HepG2 (cell line): Measurements from ENCODE around the gene PROC. TPM values are rescaled to one million over a fixed set of nuclear protein-coding genes. Genes with fewer than 3 reads are reported as not detected.

Source experiments
- FOXK1 ChIP-seq: sonication (generic); formaldehyde crosslinking; IDR thresholded peaks from 2 replicates; pipeline ENCODE4 v1.4.0; 2020; ENCODE audit warnings: low read depth, missing genetic modification reagents, borderline replicate concordance
- HMG20B ChIP-seq: conservative IDR thresholded peaks from 2 replicates; pipeline ENCODE4 v1.6.1; 2016; ENCODE audit warnings: missing genetic modification reagents, missing compliant biosample characterization
- HOXA9 ChIP-seq: sonication (generic); formaldehyde crosslinking; IDR thresholded peaks from 2 replicates; pipeline ENCODE4 v1.8.1; 2022; ENCODE audit warnings: missing genetic modification reagents, mild to moderate bottlenecking, moderate library complexity, borderline replicate concordance
- ZBTB42 ChIP-seq: sonication (generic); formaldehyde crosslinking; IDR thresholded peaks from 2 replicates; pipeline ENCODE4 v1.5.0; 2020; ENCODE audit warnings: mild to moderate bottlenecking, missing genetic modification reagents
- ZBTB7B ChIP-seq: sonication (generic); formaldehyde crosslinking; IDR thresholded peaks from 2 replicates; pipeline ENCODE4 v1.4.0; 2020; ENCODE audit warnings: missing genetic modification reagents
- ZNF383 ChIP-seq: sonication (generic); formaldehyde crosslinking; IDR thresholded peaks from 2 replicates; pipeline ENCODE4 v1.4.0; 2020; ENCODE audit warnings: missing genetic modification reagents, mild to moderate bottlenecking, borderline replicate concordance
- ZNF552 ChIP-seq: sonication (generic); formaldehyde crosslinking; IDR thresholded peaks from 2 replicates; pipeline ENCODE4 v1.9.0; 2022; ENCODE audit warnings: missing genetic modification reagents, mild to moderate bottlenecking, borderline replicate concordance
- ZNF772 ChIP-seq: sonication (generic); formaldehyde crosslinking; IDR thresholded peaks from 2 replicates; pipeline ENCODE4 v1.5.0; 2020; ENCODE audit warnings: mild to moderate bottlenecking, missing genetic modification reagents
- ZNF780A ChIP-seq: sonication (generic); formaldehyde crosslinking; IDR thresholded peaks from 2 replicates; pipeline ENCODE4 v1.8.0; 2022; ENCODE audit warnings: mild to moderate bottlenecking, missing genetic modification reagents, moderate library complexity
- ZNF891 ChIP-seq: sonication (generic); formaldehyde crosslinking; IDR thresholded peaks from 2 replicates; pipeline ENCODE4 v1.5.0; 2020; ENCODE audit warnings: mild to moderate bottlenecking, missing genetic modification reagents
- polyA plus RNA-seq, 8 experiments: library from polyadenylated mRNA; depleted of rRNA in 3 of 8; stranded (reverse) in 7 of 8; unstranded in 1 of 8; fragments of >200 nt; fragmentation: Illumina TruSeq in 4 of 8; extraction: Trizol in 4 of 8; gene quantifications; 2 replicates each; pipeline versions ENCODE4 v1.2.1 to v1.2.3, GENCODE V29; 2011 to 2016; ENCODE audit warnings: low read depth in 4 of 8, missing spikeins in 1 of 8, mixed read lengths in 1 of 8; ENCODE audit not compliant: insufficient read depth in 1 of 8
- total RNA-seq, 5 experiments: library from RNA; depleted of rRNA; stranded (reverse); fragments of >200 nt; fragmentation: Illumina TruSeq; extraction: Trizol; gene quantifications; 2 replicates each; pipeline ENCODE4 v1.2.3, GENCODE V29; 2016; ENCODE audit warnings: low read depth in 1 of 5
- TF ChIP-seq, protein P1 (sequence below): IDR thresholded peaks from 2 replicates; pipeline ENCODE4 v1.6.1; 2016; ENCODE audit warnings: missing compliant biosample characterization, missing genetic modification reagents, borderline replicate concordance
- TF ChIP-seq, protein P2 (sequence below): sonication (generic); formaldehyde crosslinking; IDR thresholded peaks from 2 replicates; pipeline ENCODE4 v1.8.0; 2022; ENCODE audit warnings: mild to moderate bottlenecking, missing genetic modification reagents
- TF ChIP-seq, protein P3 (sequence below), 2 experiments: sonication (generic) in 1 of 2; formaldehyde crosslinking in 1 of 2; IDR thresholded peaks; 2 replicates each; pipeline versions ENCODE4 v1.5.1 to v1.6.1; 2011 to 2020; ENCODE audit warnings: borderline replicate concordance in 1 of 2, low read depth in 1 of 2, low read length in 1 of 2, mild to moderate bottlenecking in 1 of 2, missing genetic modification reagents in 1 of 2, moderate library complexity in 1 of 2
- TF ChIP-seq, protein P4 (sequence below): IDR thresholded peaks from 2 replicates; pipeline ENCODE4 v1.6.1; 2016; ENCODE audit warnings: missing biosample characterization, missing genetic modification reagents, low read depth
- TF ChIP-seq, protein P5 (sequence below): sonication (generic); formaldehyde crosslinking; IDR thresholded peaks from 2 replicates; pipeline ENCODE4 v1.8.1; 2023; ENCODE audit warnings: mild to moderate bottlenecking, inconsistent platforms, moderate library complexity, missing genetic modification reagents, borderline replicate concordance
- TF ChIP-seq, protein P6 (sequence below): sonication (generic); formaldehyde crosslinking; IDR thresholded peaks from 2 replicates; pipeline ENCODE4 v1.8.1; 2022; ENCODE audit warnings: mild to moderate bottlenecking, missing genetic modification reagents

The PROC gene
- total and polyA plus RNA-seq, 2 of the 13 experiments (the other 11 are each of a cell fraction or from before 2014, with no cell fraction given), result 134 to 185 TPM

DNA sequence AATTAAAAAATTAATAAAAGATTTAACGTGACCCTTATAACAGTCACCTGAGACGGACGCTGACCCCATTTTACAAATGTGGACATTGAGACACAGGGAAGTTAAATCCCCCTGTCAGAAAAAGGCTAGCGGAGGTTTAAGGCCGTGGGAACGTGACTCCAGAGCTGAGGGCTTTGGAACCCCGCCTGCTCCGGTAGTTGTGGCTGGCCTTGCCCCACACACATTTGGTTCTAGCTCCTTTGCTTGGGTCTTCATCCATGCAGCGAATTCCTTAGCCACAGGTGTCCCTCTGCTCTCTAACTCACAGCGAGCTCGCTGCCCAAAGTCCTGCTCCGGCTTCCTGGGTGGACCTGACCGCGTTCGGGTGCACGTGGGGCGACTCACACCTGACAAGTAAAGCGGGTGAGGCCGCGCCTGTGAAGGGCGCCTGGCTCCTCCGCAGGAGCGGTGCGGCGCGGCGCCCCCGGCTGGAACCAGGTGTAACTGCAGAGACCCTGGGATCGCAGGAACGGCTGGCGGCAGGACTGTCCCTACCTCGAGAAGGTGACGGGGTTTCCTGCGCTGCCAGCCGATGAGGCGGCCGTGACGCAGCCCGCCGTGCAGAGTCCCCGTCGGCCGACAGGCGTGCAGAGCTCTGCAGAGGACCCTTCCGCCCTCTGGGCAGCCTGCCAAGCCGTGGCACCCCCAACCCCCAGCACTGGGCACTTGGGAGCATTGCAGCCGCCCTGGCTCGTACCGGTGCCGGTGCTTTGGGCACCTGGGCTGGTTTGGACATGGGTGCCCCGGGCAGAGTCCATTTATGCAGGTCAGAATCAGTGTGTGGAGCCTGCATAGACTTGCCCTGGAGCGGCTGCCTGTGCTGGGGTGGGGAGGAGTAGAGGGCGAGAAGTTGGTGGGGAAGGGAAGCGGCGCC lies 2.4 kb upstream of the PROC start (continued):
- TF ChIP-seq ZNF383 (no peak), FOXK1 (CRISPR knock-in tag) (no peak), HOXA9 (CRISPR knock-in tag) (0 out of 2 replicates have a peak, but pooled peaks have one; percentile 47), ZBTB42 (CRISPR knock-in tag) (no peak), ZNF552 (no peak), ZNF780A (CRISPR knock-in tag) (no peak), HMG20B (CRISPR knock-in tag) (no peak), ZNF772 (CRISPR knock-in tag) (peak; percentile 64; the same call in 1 of the 2 replicates), ZNF891 (CRISPR knock-in tag) (no peak; the same call in 1 of the 2 replicates), ZBTB7B (CRISPR knock-in tag) (no peak)
- TF ChIP-seq, protein P1, sequence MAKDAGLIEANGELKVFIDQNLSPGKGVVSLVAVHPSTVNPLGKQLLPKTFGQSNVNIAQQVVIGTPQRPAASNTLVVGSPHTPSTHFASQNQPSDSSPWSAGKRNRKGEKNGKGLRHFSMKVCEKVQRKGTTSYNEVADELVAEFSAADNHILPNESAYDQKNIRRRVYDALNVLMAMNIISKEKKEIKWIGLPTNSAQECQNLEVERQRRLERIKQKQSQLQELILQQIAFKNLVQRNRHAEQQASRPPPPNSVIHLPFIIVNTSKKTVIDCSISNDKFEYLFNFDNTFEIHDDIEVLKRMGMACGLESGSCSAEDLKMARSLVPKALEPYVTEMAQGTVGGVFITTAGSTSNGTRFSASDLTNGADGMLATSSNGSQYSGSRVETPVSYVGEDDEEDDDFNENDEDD (CRISPR knock-in tag), result no peak
- TF ChIP-seq, protein P2, sequence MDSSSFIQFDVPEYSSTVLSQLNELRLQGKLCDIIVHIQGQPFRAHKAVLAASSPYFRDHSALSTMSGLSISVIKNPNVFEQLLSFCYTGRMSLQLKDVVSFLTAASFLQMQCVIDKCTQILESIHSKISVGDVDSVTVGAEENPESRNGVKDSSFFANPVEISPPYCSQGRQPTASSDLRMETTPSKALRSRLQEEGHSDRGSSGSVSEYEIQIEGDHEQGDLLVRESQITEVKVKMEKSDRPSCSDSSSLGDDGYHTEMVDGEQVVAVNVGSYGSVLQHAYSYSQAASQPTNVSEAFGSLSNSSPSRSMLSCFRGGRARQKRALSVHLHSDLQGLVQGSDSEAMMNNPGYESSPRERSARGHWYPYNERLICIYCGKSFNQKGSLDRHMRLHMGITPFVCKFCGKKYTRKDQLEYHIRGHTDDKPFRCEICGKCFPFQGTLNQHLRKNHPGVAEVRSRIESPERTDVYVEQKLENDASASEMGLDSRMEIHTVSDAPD (CRISPR knock-in tag), result no peak
- TF ChIP-seq, protein P3, sequence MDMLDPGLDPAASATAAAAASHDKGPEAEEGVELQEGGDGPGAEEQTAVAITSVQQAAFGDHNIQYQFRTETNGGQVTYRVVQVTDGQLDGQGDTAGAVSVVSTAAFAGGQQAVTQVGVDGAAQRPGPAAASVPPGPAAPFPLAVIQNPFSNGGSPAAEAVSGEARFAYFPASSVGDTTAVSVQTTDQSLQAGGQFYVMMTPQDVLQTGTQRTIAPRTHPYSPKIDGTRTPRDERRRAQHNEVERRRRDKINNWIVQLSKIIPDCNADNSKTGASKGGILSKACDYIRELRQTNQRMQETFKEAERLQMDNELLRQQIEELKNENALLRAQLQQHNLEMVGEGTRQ (IDR thresholded peaks at IDR 0.05; ENCODE audit: low read depth, low read length), result no peak
- TF ChIP-seq, protein P3 (CRISPR knock-in tag; IDR thresholded peaks at IDR 0.05; ENCODE audit: borderline replicate concordance), result no peak
- TF ChIP-seq, protein P4, sequence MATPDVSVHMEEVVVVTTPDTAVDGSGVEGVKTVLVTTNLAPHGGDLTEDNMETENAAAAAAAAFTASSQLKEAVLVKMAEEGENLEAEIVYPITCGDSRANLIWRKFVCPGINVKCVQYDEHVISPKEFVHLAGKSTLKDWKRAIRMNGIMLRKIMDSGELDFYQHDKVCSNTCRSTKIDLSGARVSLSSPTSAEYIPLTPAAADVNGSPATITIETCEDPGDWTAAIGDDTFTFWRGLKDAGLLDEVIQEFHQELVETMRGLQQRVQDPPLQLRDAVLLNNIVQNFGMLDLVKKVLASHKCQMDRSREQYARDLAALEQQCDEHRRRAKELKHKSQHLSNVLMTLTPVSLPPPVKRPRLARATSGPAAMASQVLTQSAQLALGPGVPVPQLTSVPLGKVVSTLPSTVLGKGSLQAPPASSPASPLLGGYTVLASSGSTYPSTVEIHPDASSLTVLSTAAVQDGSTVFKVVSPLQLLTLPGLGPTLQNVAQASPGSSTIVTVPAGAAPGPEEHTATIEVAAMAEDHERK (CRISPR knock-in tag), result no peak
- TF ChIP-seq, protein P5, sequence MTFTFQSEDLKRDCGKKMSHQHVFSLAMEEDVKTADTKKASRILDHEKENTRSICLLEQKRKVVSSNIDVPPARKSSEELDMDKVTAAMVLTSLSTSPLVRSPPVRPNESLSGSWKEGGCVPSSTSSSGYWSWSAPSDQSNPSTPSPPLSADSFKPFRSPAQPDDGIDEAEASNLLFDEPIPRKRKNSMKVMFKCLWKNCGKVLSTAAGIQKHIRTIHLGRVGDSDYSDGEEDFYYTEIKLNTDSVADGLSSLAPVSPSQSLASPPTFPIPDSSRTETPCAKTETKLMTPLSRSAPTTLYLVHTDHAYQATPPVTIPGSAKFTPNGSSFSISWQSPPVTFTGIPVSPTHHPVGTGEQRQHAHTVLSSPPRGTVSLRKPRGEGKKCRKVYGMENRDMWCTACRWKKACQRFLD (CRISPR knock-in tag), result no peak
- TF ChIP-seq, protein P6, sequence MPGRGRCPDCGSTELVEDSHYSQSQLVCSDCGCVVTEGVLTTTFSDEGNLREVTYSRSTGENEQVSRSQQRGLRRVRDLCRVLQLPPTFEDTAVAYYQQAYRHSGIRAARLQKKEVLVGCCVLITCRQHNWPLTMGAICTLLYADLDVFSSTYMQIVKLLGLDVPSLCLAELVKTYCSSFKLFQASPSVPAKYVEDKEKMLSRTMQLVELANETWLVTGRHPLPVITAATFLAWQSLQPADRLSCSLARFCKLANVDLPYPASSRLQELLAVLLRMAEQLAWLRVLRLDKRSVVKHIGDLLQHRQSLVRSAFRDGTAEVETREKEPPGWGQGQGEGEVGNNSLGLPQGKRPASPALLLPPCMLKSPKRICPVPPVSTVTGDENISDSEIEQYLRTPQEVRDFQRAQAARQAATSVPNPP (CRISPR knock-in tag), result no peak
